ENCODE measurements around the gene ACAT2. TPM values are rescaled to one million over a fixed set of nuclear protein-coding genes. Genes with fewer than 3 reads are reported as not detected.

The ACAT2 gene
- total RNA-seq, 1 donor from 2014 or later, result 5.2 TPM

DNA sequence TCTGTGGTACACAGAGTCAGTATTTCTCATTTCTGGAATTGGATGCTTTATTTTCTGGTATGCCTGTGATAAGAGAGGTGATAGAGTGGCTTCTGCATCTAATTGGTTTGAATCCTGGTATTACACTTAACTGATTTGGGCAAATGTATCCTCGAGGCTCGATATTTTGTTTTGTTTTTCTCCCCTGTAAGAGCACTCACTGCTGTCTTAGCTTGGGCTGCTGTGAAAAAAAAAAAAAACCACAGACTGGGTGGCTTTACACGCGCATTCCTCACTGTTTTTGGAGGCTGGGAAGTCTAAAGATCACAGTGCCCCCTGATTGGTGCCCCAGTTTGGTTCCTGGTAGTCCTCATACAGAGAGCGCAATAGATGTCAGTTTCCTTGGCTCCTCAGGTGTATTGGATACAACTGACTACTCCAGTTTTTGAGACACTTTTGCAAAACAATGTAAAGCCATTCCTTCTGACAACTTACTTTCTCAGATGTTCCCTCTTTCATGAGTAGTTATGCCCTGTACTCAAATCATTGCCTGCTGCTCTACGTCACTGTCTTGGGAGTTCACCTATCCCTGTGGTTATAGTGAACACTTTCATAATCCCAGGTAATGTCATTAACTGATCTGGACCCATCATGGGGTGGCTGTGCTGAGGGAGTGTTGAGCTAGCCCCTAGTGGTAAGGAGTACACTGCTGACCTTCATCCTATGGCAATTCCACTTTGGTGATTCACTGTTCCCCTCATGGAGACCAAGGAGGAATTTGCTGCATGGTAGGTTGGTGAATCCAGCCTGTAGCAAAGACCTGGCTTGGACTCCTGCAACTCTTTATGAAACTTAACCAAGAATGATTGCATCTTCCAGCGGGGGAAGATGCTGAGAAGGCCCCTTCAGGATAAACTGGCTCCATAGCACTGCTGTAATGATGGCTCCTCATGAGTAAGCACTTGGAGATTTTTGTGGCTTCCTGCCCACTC, 3.5 kb upstream of the ACAT2 start:
- DNase-seq (ENCODE audit: missing footprints), result no peak
- no peak for ATAC-seq
- intact Hi-C loops (cut with DNase I), result no loop called here

DNA sequence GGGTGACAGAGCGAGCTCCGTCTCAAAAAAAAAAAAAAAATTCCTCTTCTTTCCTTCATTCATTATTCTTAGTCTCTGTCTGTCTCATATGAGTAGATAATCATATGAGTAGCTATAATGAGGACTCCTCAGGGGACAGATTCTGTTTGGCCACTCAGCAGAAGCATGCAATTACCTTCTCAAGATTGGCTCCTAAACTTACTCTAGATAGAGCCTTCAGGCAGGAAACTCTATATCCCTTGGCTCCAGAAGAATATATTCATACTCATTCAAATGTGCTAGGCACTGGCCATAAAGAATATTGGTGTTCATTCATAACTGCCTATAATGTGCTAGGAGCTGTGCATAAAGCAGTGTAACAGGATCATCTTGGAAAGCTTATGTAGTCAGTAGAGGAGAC, 2.2 kb upstream of the ACAT2 start:
- ATAC-seq (no peak), DNase-seq (ENCODE audit: missing footprints) (no peak)
- intact Hi-C loops (cut with DNase I), result loop anchor here (2.0 to 5.0 kb wide), 2 partner anchors 33 to 67 kb away; partner anchors contain the start of genes SOD2 and WTAP

GRCh38 chr6:159760602-159761057, 1.2 kb upstream of the ACAT2 start:
- intact Hi-C loops (cut with DNase I), result loop anchor here (1.0 to 5.0 kb wide), 3 partner anchors 29 to 68 kb away; partner anchors contain the start of genes SOD2, TCP1 and WTAP
- no peak for DNase-seq (ENCODE audit: missing footprints)

GRCh38 chr6:159761129-159761872, 544 bp upstream of the ACAT2 start:
- intact Hi-C loops (cut with DNase I), result loop anchor here (1.0 to 5.0 kb wide), 3 partner anchors 28 to 69 kb away; partner anchors contain the start of genes SOD2, TCP1 and WTAP
- DNase-seq (ENCODE audit: missing footprints) (peak; percentile 71), ATAC-seq (no peak)

More at GRCh38 chr6:159760602-159761057, 1.2 kb upstream of the ACAT2 start:
- no peak for ATAC-seq

- intact Hi-C loops (cut with DNase I), result loop anchor here (5.0 kb wide), 1 partner anchor 70 kb away; the partner anchor contains the start of gene SOD2
- DNase-seq (ENCODE audit: missing footprints) (no peak), ATAC-seq (no peak)
Measured at GRCh38 chr6:159762681-159763293, 942 bp downstream of the ACAT2 start.

DNA sequence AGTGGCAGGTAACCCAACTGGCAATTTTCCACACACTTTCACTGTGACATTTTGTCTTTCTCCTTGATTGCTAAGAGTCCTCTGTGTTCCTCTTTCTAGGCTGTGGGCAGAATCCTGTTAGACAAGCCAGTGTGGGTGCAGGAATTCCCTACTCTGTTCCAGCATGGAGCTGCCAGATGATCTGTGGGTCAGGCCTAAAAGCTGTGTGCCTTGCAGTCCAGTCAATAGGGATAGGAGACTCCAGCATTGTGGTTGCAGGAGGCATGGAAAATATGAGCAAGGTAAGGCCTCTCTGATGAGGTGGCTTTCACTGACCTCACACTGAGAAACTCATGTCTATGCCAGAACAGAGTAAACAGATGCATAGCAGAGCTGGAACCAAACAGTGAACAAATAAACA, 5.1 kb downstream of the ACAT2 start:
- intact Hi-C loops (cut with DNase I), result no loop called here
- no peak for DNase-seq (ENCODE audit: missing footprints)
- no peak for ATAC-seq

DNA sequence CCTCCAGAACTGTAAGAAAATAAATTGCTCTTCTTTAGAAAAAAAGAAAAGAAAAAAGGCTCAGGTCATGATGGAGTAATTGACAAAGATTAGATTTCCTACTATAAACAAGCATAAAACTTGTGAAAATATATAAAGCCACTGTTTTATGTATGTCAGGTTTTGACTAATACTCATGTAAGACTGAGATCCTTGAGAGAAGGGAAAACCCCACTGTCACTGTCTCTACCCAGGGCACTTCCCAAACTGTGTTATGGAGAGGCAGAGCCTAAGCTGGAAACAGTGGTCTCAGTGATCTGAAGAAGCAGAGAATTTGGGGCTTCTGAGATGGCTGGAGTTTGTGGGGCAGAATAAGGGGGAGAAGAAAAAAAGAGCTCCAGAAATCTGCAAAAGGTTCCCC, 7.6 kb downstream of the ACAT2 start:
- intact Hi-C loops (cut with DNase I), result no loop called here
- ATAC-seq (no peak), DNase-seq (ENCODE audit: missing footprints) (no peak)

DNA sequence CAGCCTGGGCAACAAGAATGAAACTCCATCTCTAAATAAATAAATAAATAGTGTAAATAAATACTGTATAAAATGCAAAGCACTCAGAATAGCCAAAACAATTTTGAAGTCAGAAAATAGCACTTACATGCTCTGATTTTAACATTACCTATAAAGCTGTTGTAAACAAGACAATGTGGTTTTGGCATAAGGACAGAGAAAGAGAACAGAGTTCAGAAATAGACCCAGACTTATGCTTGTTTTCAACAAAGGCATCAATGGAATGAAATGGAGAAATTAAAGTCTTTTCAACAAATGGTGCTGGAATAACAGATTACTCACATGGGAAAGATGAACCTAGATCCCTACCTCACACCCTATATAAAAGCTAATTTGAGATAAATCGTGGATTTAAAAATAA, 10.4 kb downstream of the ACAT2 start:
- intact Hi-C loops (cut with DNase I), result no loop called here
- DNase-seq (ENCODE audit: missing footprints) (no peak), ATAC-seq (no peak)

- ATAC-seq, result no peak
Measured at GRCh38 chr6:159777240-159777904, 15.5 kb downstream of the ACAT2 start.

DNA sequence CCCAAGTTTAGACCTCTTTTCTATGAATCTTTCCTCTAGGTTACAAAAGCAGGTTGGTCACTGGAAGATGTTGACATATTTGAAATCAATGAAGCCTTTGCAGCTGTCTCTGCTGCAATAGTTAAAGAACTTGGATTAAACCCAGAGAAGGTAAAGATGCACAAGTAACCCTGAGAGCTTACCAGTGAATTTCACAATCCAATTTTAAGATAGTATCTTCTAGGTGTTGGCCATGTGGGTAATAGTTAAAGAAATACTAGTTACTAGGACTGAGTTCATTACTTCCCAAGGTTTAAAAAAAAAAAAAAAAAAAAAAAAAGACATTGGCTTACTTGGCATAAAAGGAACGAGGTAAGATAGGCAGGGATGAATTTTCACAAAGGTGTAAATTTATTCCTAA, 16.3 kb downstream of the ACAT2 start:
- no peak for ATAC-seq
- intact Hi-C loops (cut with DNase I), result no loop called here

More at GRCh38 chr6:159777240-159777904, 15.5 kb downstream of the ACAT2 start:
- DNase-seq (ENCODE audit: missing footprints), result no peak
- intact Hi-C loops (cut with DNase I), result no loop called here

GRCh38 chr6:159778542-159779103, 16.8 kb downstream of the ACAT2 start:
- no peak for ATAC-seq
- intact Hi-C loops (cut with DNase I), result no loop called here
- no peak for DNase-seq (ENCODE audit: missing footprints)

More for the DNA sequence above, 16.3 kb downstream of the ACAT2 start:
- no peak for DNase-seq (ENCODE audit: missing footprints)

DNA sequence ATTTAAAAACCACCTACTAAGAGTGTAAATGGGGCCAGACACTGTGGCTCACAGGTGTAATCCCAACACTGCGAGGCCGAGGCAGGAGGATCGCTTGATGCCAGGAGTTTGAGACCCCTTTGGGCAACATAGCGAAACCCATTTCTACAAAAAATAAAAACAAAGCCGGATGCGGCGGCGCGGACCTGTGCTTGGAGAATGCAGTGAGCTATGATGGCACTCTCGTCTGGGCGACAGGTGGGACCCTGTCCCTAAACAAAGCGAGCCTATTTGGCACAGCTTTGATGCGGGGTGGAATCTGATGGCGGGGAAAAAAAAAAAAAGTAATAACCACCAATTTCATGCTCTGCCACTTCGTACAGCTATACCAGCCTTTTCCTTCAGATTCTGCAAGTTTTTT, 26.4 kb downstream of the ACAT2 start:
- no peak for ATAC-seq

DNA sequence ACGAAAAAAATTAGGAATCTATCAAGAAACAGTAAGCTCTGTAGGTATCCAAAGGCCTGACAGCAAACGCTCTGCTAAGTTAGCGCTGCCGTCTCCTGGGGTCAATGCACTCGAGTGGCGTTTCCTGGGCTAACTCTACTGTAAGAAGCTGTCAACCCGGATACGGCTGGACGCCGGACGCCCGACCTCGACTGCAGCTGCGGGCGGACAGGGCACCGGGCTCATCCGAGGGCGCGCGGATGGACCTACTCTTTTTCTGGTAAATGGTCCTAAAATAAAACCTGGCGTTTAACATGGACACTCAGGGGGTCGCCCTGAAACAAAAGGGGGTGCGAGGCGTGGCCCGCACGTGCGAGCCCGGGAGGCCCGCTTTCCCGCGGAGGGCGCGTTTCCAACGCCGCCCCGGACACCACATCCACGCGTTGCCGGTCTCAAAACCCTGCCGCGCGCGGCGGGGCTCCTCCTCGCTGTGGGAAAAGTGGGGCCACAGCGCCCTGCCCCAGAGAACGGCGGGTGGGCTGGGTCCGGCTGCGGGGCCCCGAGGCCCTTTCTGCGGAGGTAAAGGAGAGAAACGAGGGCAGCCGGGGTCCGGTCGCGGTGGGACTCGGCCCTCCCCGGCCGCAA, 27.0 kb downstream of the ACAT2 start:
- DNase-seq (ENCODE audit: missing footprints) (peak; percentile 73), ATAC-seq (no peak)
- intact Hi-C loops (cut with DNase I), result loop anchor here (1.0 to 2.0 kb wide), 2 partner anchors 28 to 60 kb away; no protein-coding TSS in a partner anchor

More for the DNA sequence above, 26.4 kb downstream of the ACAT2 start:
- intact Hi-C loops (cut with DNase I), result loop anchor here (2.0 kb wide), 1 partner anchor 59 kb away; no protein-coding TSS in a partner anchor
- peak; percentile 57 for DNase-seq (ENCODE audit: missing footprints)

GRCh38 chr6:159789377-159790148, 27.7 kb downstream of the ACAT2 start, which contains the start of gene TCP1:
TCP1 (minus strand) TSS chr6:159789602; CDS start chr6:159789468, 134 bp downstream.
- ATAC-seq (peak; percentile 95), DNase-seq (ENCODE audit: missing footprints) (peak; percentile 100)
- intact Hi-C loops (cut with DNase I), result loop anchor here (1.0 to 2.0 kb wide), 3 partner anchors 28 to 95 kb away; no protein-coding TSS in a partner anchor

GRCh38 chr6:159790149-159790955, 28.5 kb downstream of the ACAT2 start, which contains the start of gene MRPL18:
MRPL18 (plus strand) TSS chr6:159790467; CDS start chr6:159790588, 121 bp downstream.
- DNase-seq (ENCODE audit: missing footprints) (peak; percentile 96), ATAC-seq (peak; percentile 94)
- intact Hi-C loops (cut with DNase I), result loop anchor here (1.0 kb wide), 1 partner anchor 96 kb away; no protein-coding TSS in a partner anchor

All from Right ventricle myocardium inferior (tissue), 1 donor.